Thyroid gland (tissue), 4 donors: Measurements from ENCODE around the gene HEPN1.

Experiments
- POLR2A ChIP-seq, 2 donors: fragments of 450-650 bp; IDR thresholded peaks; one replicate each; pipeline ENCODE4 v1.6.1; 2017; ENCODE audit warnings: antibody characterized with exemption in 2 of 2, mild to moderate bottlenecking in 2 of 2, moderate library complexity in 1 of 2
- TF ChIP-seq, protein P1 (sequence below), 6 experiments: fragments of 200-600 bp in 3 of 6; fragments of 450-650 bp in 3 of 6; sonication (generic) in 3 of 6; IDR thresholded peaks; one replicate each; pipeline ENCODE4 v1.5.1; 2016 to 2019; ENCODE audit warnings: antibody characterized with exemption in 6 of 6, mild to moderate bottlenecking in 2 of 6, inconsistent platforms in 1 of 6, moderate library complexity in 1 of 6

DNA sequence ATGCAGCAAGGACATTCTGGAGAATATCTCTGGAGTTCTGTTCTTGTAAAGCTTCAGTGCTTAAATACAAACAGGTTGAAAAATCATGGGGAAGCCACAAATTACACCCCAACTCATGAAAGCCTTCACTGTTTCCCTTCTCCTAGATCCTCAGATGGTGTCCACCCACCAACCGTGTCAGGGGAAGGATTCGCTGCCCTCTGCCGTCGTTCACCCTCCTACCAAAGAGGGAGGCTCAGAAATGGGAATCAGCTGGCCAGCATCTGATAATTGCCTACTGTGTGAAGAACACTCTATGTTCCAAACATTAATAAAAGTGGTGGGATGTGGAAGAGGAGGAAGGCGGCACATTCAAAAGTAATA is 24.2 kb downstream of the HEPN1 start:
- TF ChIP-seq, protein P1, sequence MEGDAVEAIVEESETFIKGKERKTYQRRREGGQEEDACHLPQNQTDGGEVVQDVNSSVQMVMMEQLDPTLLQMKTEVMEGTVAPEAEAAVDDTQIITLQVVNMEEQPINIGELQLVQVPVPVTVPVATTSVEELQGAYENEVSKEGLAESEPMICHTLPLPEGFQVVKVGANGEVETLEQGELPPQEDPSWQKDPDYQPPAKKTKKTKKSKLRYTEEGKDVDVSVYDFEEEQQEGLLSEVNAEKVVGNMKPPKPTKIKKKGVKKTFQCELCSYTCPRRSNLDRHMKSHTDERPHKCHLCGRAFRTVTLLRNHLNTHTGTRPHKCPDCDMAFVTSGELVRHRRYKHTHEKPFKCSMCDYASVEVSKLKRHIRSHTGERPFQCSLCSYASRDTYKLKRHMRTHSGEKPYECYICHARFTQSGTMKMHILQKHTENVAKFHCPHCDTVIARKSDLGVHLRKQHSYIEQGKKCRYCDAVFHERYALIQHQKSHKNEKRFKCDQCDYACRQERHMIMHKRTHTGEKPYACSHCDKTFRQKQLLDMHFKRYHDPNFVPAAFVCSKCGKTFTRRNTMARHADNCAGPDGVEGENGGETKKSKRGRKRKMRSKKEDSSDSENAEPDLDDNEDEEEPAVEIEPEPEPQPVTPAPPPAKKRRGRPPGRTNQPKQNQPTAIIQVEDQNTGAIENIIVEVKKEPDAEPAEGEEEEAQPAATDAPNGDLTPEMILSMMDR (IDR thresholded peaks at IDR 0.05) = no peak
- TF ChIP-seq POLR2A (IDR thresholded peaks at IDR 0.05) = no peak
